Sigmoid colon (tissue), 4 donors: ENCODE data around the gene KLHL3.

Experiments
- EP300 ChIP-seq, 4 donors: sonication (generic); formaldehyde crosslinking; IDR thresholded peaks; one replicate each; pipeline ENCODE4 v1.6.1; 2017; ENCODE audit warnings: antibody characterized with exemption in 4 of 4
- POLR2A ChIP-seq, 2 donors: fragments of 450-650 bp; IDR thresholded peaks; one replicate each; pipeline ENCODE4 v1.6.1; 2016; ENCODE audit warnings: antibody characterized with exemption in 2 of 2, mild to moderate bottlenecking in 2 of 2, moderate library complexity in 2 of 2
- POLR2AphosphoS5 ChIP-seq, 4 donors: sonication (generic); formaldehyde crosslinking; IDR thresholded peaks; one replicate each; pipeline ENCODE4 v1.6.1; 2017; ENCODE audit warnings: antibody characterized with exemption in 4 of 4
- TF ChIP-seq, protein P1 (sequence below), 4 experiments: fragments of 450-650 bp in 3 of 4; fragments of 200-600 bp in 1 of 4; IDR thresholded peaks; one replicate each; pipeline ENCODE4 v1.5.1; 2016 to 2019; ENCODE audit warnings: antibody characterized with exemption in 4 of 4, mild to moderate bottlenecking in 3 of 4, moderate library complexity in 2 of 4

DNA sequence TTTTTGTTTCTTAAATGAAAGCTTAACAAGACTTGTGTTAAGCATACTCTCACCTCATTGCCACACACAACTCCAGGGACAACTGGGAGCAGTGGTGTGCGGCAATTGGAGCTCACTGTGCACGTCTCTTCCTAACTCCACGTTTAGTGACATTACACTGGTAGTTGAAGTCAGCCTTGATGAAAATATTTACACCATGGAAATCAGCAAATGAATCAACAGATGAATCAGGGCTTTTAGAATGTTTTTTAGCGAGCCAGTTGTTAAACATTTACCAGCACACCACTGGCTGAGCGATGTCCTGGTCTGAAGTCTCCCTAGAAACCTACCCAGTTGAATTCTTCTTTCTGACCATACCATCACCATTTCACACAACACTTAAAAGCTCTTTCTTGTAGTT is 67.3 kb downstream of the KLHL3 start:
- TF ChIP-seq, protein P1, sequence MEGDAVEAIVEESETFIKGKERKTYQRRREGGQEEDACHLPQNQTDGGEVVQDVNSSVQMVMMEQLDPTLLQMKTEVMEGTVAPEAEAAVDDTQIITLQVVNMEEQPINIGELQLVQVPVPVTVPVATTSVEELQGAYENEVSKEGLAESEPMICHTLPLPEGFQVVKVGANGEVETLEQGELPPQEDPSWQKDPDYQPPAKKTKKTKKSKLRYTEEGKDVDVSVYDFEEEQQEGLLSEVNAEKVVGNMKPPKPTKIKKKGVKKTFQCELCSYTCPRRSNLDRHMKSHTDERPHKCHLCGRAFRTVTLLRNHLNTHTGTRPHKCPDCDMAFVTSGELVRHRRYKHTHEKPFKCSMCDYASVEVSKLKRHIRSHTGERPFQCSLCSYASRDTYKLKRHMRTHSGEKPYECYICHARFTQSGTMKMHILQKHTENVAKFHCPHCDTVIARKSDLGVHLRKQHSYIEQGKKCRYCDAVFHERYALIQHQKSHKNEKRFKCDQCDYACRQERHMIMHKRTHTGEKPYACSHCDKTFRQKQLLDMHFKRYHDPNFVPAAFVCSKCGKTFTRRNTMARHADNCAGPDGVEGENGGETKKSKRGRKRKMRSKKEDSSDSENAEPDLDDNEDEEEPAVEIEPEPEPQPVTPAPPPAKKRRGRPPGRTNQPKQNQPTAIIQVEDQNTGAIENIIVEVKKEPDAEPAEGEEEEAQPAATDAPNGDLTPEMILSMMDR (IDR thresholded peaks at IDR 0.05): no peak
- no peak for TF ChIP-seq POLR2AphosphoS5 (IDR thresholded peaks at IDR 0.05)
- TF ChIP-seq POLR2A (IDR thresholded peaks at IDR 0.05): no peak
- no peak for TF ChIP-seq EP300 (IDR thresholded peaks at IDR 0.05)
